Neural crest cell (in vitro differentiated cells): ENCODE measurements around the gene ROBO3. TPM values are rescaled to one million over a fixed set of nuclear protein-coding genes. Genes with fewer than 3 reads are reported as not detected.

Experiments used
- DNase-seq: peaks from one replicate; pipeline ENCODE4 v3.0.0; 2021; ENCODE audit warnings: low read depth, mixed read lengths, low spot score
- H3K27ac Mint-ChIP-seq: one replicate; pipeline ENCODE4 v1.8.0; 2021; ENCODE audit warnings: mild to moderate bottlenecking, mixed read lengths; ENCODE audit not compliant: unreplicated experiment
- H3K27me3 Mint-ChIP-seq: 2 replicates; pipeline ENCODE4 v1.8.0; 2021; ENCODE audit warnings: low read depth, mild to moderate bottlenecking, mixed read lengths
- H3K36me3 Mint-ChIP-seq: 2 replicates; pipeline ENCODE4 v1.8.0; 2021; ENCODE audit warnings: low read depth, mild to moderate bottlenecking, mixed read lengths
- H3K4me1 Mint-ChIP-seq: 2 replicates; pipeline ENCODE4 v1.8.0; 2021; ENCODE audit warnings: mixed read lengths
- H3K4me3 Mint-ChIP-seq: one replicate; pipeline ENCODE4 v1.8.0; 2021; ENCODE audit warnings: mild to moderate bottlenecking, mixed read lengths
- H3K9me3 Mint-ChIP-seq: 2 replicates; pipeline ENCODE4 v1.8.0; 2021; ENCODE audit warnings: mixed read lengths
- CTCF ChIP-seq: fragments of 200-600 bp; sonication (generic); conservative IDR thresholded peaks from 2 replicates; pipeline ENCODE4 v1.5.0; 2021; ENCODE audit warnings: antibody characterized with exemption, mild to moderate bottlenecking
- total RNA-seq: library from RNA; stranded (reverse); gene quantifications from 2 replicates; pipeline ENCODE4 v1.2.1, GENCODE V29; 2021

ROBO3 gene
- total RNA-seq, 1 donor from 2014 or later: 19.7 TPM

- no peak overlapping the region for H3K27ac Mint-ChIP-seq
- H3K9me3 Mint-ChIP-seq: no peaks in the 10 kb centered on the region
- DNase-seq: no peak
- peaks cover 21% of the 10 kb centered on the region for H3K27me3 Mint-ChIP-seq
- H3K4me3 Mint-ChIP-seq: no peak overlapping the region
- peaks cover 4% of the 10 kb centered on the region for H3K4me1 Mint-ChIP-seq
- H3K36me3 Mint-ChIP-seq: peaks cover 4% of the 10 kb centered on the region
- TF ChIP-seq CTCF: no peak
Observed at GRCh38 chr11:124919898-124920297, 54.7 kb downstream of the ROBO3 start.

GRCh38 chr11:124920356-124920755, 55.1 kb downstream of the ROBO3 start:
- Mint-ChIP-seq H3K9me3 (no peaks in the 10 kb centered on the region), H3K4me3 (peak overlapping the region; percentile 85), H3K27ac (peak overlapping the region; percentile 39), H3K36me3 (no peaks in the 10 kb centered on the region), H3K27me3 (peaks cover 21% of the 10 kb centered on the region), H3K4me1 (peaks cover 4% of the 10 kb centered on the region)
- no peak for TF ChIP-seq CTCF
- DNase-seq: no peak

GRCh38 chr11:124920870-124921609, 55.8 kb downstream of the ROBO3 start:
- TF ChIP-seq CTCF: no peak
- no peaks in the 10 kb centered on the region for H3K36me3 Mint-ChIP-seq
- peaks cover 4% of the 10 kb centered on the region for H3K4me1 Mint-ChIP-seq
- H3K9me3 Mint-ChIP-seq: no peaks in the 10 kb centered on the region
- peak overlapping the region; percentile 39 for H3K27ac Mint-ChIP-seq
- H3K4me3 Mint-ChIP-seq: peak overlapping the region; percentile 85
- peaks cover 21% of the 10 kb centered on the region for H3K27me3 Mint-ChIP-seq
- peak; percentile 85 for DNase-seq

- no peak for DNase-seq
- Mint-ChIP-seq H3K4me1 (peaks cover 4% of the 10 kb centered on the region), H3K27ac (no peak overlapping the region), H3K36me3 (no peaks in the 10 kb centered on the region), H3K9me3 (no peaks in the 10 kb centered on the region), H3K27me3 (peaks cover 21% of the 10 kb centered on the region), H3K4me3 (peak overlapping the region; percentile 18)
- no peak for TF ChIP-seq CTCF
Observed at GRCh38 chr11:124922831-124923230, 57.6 kb downstream of the ROBO3 start.

- no peak overlapping the region for H3K4me3 Mint-ChIP-seq
- TF ChIP-seq CTCF: no peak
- H3K4me1 Mint-ChIP-seq: peaks cover 4% of the 10 kb centered on the region
- DNase-seq: no peak
- no peak overlapping the region for H3K27ac Mint-ChIP-seq
- no peaks in the 10 kb centered on the region for H3K9me3 Mint-ChIP-seq
- H3K27me3 Mint-ChIP-seq: peaks cover 18% of the 10 kb centered on the region
- H3K36me3 Mint-ChIP-seq: no peaks in the 10 kb centered on the region
Observed at GRCh38 chr11:124923296-124923695, 58.1 kb downstream of the ROBO3 start.
